Stimulated activated CD4-positive, alpha-beta T cell treated with anti-CD3 and anti-CD28 coated beads, Interleukin-12 subunit alpha, Interleukin-12 subunit beta, amount 100 ng/mL, for 48 hours (primary cell): ENCODE measurements around the gene NUDT9.
"Not testable (repeated sequence)": the region's sequence is repeated elsewhere in the genome, so short reads cannot be mapped to it uniquely, and the experiment has no call there.

Experiments
- DNase-seq, 3 donors: peaks; one replicate each; pipeline ENCODE4 v3.0.0-alpha.2; 2020; ENCODE audit warnings: low read depth in 2 of 3, low spot score in 1 of 3

The NUDT9 gene

GRCh38 chr4:87409420-87409939 is 12.9 kb upstream of the NUDT9 start:
- DNase-seq: no peak

DNA sequence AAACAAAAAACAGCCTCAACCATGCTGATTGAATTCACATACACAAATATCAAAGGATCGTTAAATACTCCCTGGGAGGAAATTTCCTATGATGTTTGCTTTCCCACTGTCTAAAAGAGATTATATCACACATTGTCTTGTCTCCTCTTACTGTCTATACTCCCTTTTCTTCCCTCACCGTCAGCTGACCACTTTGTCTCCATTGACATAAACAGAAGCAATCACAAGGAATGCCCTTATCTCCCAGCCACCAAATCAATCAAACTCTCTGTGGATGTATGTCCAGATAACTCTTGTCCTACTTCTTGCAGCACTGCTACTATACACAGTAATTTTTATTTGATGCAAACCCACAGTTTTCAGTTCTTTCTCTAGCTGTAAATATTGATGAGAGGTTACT is 12.2 kb upstream of the NUDT9 start:
- no peak for DNase-seq

GRCh38 chr4:87410679-87411078 is 11.7 kb upstream of the NUDT9 start:
- no peak for DNase-seq

DNA sequence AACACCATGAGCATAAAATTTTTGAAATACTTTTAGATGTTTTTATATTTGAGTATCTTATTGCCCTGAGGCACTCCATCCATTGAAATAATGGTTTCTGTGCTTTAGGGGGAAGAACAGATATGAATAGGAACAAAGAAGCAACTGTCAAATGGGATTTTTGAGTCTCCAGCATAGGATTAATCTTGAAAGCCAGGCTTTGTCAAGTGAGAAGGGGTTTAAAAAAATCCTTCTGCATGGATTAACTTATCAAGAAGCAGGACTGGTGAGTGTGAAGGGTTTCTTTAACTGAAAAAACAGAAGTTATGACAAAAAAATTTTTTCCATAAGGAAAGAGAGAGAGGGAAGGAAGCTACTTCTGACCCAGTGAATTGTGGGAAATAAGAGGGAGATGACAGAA is 7.6 kb upstream of the NUDT9 start:
- no peak for DNase-seq

GRCh38 chr4:87416965-87417364 is 5.4 kb upstream of the NUDT9 start:
- no peak for DNase-seq

- not testable (repeated sequence) for DNase-seq
Measured at GRCh38 chr4:87418410-87418809, 4.0 kb upstream of the NUDT9 start.

DNA sequence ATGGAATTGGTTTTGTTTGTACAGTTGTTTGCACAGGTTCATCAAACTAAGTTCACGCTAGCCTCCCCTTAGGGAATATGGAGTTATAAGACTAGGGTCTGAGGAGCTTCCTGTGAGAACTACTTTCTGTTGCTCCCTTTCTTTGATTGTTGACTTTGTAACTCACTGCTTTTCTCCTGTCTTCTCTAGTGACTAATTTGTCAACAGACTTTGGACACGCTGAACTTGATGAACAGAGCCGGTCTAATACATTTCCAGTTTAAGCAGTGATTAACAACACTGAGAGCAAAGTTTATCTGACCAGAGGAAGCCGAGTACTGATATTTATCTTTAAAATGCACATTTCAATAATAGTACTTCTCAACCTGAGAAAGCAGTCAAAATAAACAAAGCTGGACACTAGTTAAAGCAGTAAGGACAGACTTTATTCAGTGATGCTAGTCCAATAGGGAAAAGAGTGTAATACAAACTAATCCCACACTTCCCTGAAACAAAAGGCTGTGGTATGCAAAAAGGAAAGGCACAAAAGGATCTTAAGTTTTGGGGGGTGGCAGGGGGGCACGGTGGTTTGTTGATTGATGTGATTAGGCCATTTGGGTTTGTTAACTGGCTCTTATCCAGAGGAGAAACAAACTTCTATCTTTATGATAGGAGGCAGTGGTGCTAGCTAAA is 2.7 kb upstream of the NUDT9 start:
- no peak for DNase-seq

GRCh38 chr4:87420276-87420830 is 2.0 kb upstream of the NUDT9 start:
- DNase-seq: no peak

- DNase-seq: no peak
Measured at GRCh38 chr4:87423317-87424098, 1.1 kb downstream of the NUDT9 start.

DNA sequence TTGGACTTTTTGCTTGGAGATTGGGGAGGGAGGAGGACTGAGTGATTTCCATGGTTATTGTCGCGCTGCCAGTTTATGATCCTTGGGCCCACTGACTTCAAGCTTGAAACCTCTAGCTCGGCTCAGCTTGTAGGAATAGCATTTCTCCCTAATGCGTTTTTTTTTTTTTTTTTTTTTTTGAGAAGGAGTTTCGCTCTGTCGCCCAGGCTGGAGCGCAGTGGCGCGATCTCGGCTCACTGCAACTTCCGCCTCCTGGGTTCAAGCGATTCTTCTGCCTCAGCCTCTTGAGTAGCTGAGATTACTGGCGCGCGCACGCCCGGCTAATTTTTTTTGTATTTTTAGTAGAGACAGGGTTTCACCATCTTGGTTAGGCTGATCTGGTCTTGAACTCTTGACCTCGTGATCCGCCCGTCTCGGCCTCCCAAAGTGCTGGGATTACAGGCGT is 1.7 kb downstream of the NUDT9 start:
- DNase-seq: not testable (repeated sequence)

- peak in 1 of 3 donors; percentile 1 for DNase-seq
Measured at GRCh38 chr4:87425711-87426110, 3.3 kb downstream of the NUDT9 start.

DNA sequence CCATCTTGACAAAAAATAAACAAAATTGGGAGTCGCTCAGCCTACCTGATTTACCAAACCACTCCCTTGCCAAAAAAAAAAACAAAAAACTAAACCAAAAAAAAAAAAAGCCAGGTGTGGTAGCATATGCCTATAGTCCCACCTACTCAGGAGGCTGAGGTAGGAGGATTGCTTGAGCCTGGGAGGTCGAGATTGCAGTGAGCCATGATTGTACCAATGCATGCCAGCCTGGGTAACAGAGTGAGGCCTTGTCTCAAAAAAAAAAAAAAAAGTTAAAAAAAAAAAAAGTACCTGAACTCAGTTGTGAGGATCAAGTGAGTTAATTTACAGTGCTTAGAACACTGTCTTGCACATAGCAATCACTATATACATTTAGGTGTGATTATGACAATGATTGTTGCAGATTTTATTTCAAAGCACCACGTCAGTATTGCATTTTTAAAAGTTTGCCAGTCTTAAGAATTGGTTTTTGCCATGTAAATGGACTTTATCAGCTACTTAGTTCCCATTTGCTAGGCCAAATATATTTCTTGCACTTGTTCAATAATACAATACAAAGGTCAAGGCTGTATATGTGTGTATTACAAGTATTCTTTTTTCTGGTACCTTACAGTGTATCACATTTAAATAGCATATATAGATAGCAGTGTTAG is 4.6 kb downstream of the NUDT9 start:
- no peak for DNase-seq

- no peak for DNase-seq
Measured at GRCh38 chr4:87427518-87427868, 5.1 kb downstream of the NUDT9 start.

- no peak for DNase-seq
Measured at GRCh38 chr4:87428979-87429378, 6.6 kb downstream of the NUDT9 start.

DNA sequence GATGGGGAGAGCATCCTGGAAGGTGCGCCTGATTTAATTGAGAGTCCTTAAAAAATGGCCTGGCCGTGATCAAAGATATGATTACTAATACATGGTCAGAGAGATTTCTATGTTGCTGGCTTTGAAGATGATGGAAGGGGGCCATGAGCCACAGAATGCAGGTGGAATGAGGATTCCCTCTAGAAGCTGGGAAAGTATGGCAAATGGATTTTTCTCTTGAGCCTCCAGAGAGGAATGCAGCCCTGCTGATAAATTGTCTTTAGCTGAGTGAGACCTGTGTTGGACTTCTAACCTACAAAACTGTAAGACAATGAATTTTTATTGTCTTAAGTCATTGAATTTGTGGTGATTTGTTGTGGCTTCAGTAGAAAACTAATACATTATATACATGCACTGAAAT is 7.7 kb downstream of the NUDT9 start:
- no peak for DNase-seq

DNA sequence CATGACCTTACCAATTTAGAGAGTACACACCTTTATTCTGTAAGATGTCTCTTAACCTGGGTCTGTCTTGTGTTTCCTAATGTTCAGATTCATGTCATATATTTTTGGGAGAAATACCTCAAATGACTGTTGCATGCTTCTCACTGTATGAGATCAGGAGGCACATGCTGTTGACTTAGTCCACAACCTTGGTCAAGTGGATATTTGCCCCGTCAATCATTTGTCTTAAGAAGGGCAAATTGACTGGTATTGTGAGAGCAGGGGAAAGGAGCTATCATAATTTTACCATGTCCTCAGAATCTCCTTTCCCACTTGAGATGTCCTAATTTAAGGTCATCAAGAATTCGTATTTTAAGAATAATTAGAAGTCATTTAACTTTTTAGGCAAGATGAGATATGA is 11.0 kb downstream of the NUDT9 start:
- no peak for DNase-seq

- no peak for DNase-seq
Measured at GRCh38 chr4:87442889-87443288, 20.5 kb downstream of the NUDT9 start.

DNA sequence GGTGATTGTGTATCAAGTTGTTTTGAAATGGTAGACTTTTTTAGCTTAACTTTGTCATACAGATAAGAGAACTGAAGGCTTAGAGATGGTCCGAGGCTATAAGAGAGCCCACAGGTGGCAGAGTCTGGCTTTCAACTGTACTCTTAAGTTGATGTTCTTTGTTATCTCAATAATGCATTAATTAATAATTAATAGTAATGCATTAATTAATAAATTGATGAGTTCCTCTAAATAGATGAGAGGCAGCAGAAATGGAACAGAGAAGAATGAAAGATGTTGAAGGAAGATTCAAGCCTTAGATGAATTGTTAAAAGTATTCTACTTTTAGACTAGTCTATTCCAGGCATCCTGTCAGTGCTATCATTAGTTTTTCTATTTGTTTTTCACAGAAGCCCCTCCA is 22.4 kb downstream of the NUDT9 start:
- no peak for DNase-seq

DNA sequence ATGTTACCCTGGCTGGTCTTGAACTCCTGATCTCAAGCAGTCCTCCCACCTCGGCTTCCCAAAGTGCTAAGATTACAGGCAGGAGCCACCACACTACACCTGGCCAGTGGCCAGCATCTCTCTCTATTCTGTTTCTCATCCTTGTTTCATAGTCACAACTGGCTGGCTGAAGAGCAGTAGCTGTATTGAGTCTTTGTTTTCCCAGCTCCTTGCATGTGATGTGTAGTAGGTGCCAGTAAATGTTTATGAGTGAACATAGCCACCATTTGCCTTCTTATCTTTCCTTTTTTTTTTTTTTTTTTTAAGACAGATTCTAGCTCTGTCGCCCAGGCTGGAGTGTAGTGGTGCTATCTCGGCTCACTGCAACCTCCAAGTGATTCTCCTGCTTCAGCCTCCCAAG is 23.6 kb downstream of the NUDT9 start:
- no peak for DNase-seq

DNA sequence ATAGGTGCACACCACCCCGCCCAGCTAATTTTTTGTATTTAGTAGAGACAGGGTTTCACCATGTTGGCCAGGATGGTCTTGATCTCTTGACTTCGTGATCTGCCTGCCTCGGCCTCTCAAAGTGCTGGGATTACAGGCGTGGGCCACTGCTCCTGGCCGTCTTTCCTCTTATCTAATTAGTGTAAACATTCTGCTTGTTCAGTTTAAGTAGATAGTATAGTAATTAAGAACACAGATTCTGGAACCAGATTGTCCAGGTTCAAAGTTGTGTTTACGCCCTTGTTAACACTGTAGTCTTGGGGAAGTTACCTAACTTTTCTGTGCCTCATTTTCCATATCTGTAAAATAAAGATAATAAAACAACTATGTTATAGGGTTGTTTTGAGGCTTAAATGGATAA is 24.0 kb downstream of the NUDT9 start:
- not testable (repeated sequence) for DNase-seq

DNA sequence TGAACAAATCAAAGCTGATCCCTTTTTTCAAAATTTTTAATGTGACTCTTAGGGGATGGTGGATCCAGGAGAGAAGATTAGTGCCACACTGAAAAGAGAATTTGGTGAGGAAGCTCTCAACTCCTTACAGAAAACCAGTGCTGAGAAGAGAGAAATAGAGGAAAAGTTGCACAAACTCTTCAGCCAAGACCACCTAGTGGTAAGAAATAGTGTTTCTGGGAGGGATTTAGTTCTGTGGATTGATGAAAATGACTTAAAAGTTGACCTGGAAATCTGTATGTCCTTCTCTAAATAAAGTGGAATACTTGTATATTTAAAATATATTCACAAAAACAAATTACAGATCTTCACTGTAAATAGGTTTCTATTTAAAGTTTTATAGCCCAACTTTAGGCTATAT is 29.2 kb downstream of the NUDT9 start:
- DNase-seq: no peak

DNA sequence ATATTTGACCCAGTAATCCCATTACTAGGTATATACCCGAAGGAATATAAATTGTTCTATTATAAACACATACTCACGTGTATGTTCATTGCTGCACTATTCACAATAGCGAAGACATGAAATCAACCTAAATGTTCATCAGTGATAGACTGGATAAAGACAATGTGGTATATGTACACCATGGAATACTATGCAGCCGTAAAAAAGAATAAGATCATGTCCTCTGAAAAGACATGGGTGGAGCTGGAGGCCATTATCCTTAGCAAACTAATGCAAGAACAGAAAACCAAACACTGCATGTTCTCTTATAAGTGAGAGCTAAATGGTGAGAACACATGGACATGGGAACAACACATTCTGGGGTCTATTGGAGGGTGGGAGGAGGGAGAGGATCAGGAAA is 36.5 kb downstream of the NUDT9 start:
- DNase-seq: no peak
